GM23338 (cell line): ENCODE results near the gene CDKAL1. TPM values are rescaled to one million over a fixed set of nuclear protein-coding genes. Genes with fewer than 3 reads are reported as not detected.

ENCODE experiments used
- ATAC-seq: fragments of 200-7000 bp; cut with Tn5 transposase; 3 replicates; pipeline ENCODE4 v1.9.1; 2020
- DNase-seq: peaks from one replicate; pipeline ENCODE4 v3.0.0-alpha.2; 2015; ENCODE audit warnings: low spot score
- H2AFZ ChIP-seq: fragments of 200-600 bp; sonication (generic); 2 replicates; pipeline ENCODE4 v1.8.0; 2016; ENCODE audit warnings: antibody characterized with exemption, mild to moderate bottlenecking, moderate library complexity
- H3F3A ChIP-seq: fragments of 200-600 bp; sonication (generic); replicated peaks from 2 replicates; pipeline ENCODE4 v1.8.0; 2017; ENCODE audit warnings: antibody characterized with exemption, mixed run types, low read depth
- H3K27ac ChIP-seq: fragments of 200-600 bp; sonication (generic); 2 replicates; pipeline ENCODE4 v1.6.1; 2016; ENCODE audit warnings: low read depth
- H3K27me3 ChIP-seq: fragments of 200-600 bp; sonication (generic); 2 replicates; pipeline ENCODE4 v1.8.0; 2016; ENCODE audit warnings: mild to moderate bottlenecking, mixed run types, moderate library complexity; ENCODE audit not compliant: insufficient read depth
- H3K36me3 ChIP-seq: fragments of 200-600 bp; sonication (generic); 2 replicates; pipeline ENCODE4 v1.8.0; 2016; ENCODE audit warnings: mild to moderate bottlenecking; ENCODE audit not compliant: insufficient read depth
- H3K4me1 ChIP-seq: fragments of 200-600 bp; sonication (generic); 2 replicates; pipeline ENCODE4 v1.8.0; 2016; ENCODE audit warnings: mild to moderate bottlenecking, moderate library complexity; ENCODE audit not compliant: insufficient read depth
- H3K4me2 ChIP-seq: fragments of 200-600 bp; sonication (generic); 2 replicates; pipeline ENCODE4 v1.7.1; 2017; ENCODE audit warnings: mixed run types
- H3K4me3 ChIP-seq: fragments of 200-600 bp; sonication (generic); 2 replicates; pipeline ENCODE4 v1.6.1; 2016; ENCODE audit warnings: mixed run types
- H3K79me2 ChIP-seq: fragments of 200-600 bp; sonication (generic); replicated peaks from 2 replicates; pipeline ENCODE4 v1.8.0; 2017; ENCODE audit warnings: mild to moderate bottlenecking; ENCODE audit not compliant: insufficient read depth
- H3K9me2 ChIP-seq: fragments of 200-600 bp; sonication (generic); 2 replicates; pipeline ENCODE4 v1.8.0; 2017; ENCODE audit not compliant: insufficient read depth
- H4K20me1 ChIP-seq: fragments of 200-600 bp; sonication (generic); replicated peaks from 2 replicates; pipeline ENCODE4 v1.8.0; 2017; ENCODE audit warnings: mild to moderate bottlenecking; ENCODE audit not compliant: insufficient read depth
- H3K27ac Mint-ChIP-seq: 2 replicates; pipeline ENCODE4 v1.8.0; 2020; ENCODE audit warnings: inconsistent platforms, mild to moderate bottlenecking, moderate library complexity, mixed read lengths
- H3K27me3 Mint-ChIP-seq: 3 replicates; pipeline ENCODE4 v1.8.0; 2022; ENCODE audit warnings: low read depth, mild to moderate bottlenecking, moderate library complexity, mixed read lengths, inconsistent platforms; ENCODE audit not compliant: insufficient read depth, poor library complexity
- H3K36me3 Mint-ChIP-seq: 3 replicates; pipeline ENCODE4 v1.8.0; 2021; ENCODE audit warnings: low read depth, mild to moderate bottlenecking, inconsistent platforms, moderate library complexity, mixed read lengths
- H3K4me1 Mint-ChIP-seq: 3 replicates; pipeline ENCODE4 v1.8.0; 2020; ENCODE audit warnings: mild to moderate bottlenecking, inconsistent platforms, mixed read lengths
- H3K4me3 Mint-ChIP-seq: 3 replicates; pipeline ENCODE4 v1.8.0; 2021; ENCODE audit warnings: moderate library complexity, mild to moderate bottlenecking, inconsistent platforms, mixed read lengths
- H3K9me3 Mint-ChIP-seq: 3 replicates; pipeline ENCODE4 v1.8.0; 2020; ENCODE audit warnings: moderate library complexity, mild to moderate bottlenecking, inconsistent platforms, mixed read lengths
- CREB1 ChIP-seq: fragments of 250-450 bp; sonication (Bioruptor Pico); IDR thresholded peaks from 2 replicates; pipeline ENCODE4 v1.5.0; 2020; ENCODE audit warnings: low read depth, mild to moderate bottlenecking, moderate library complexity
- EZH2 ChIP-seq: fragments of 200-600 bp; sonication (generic); IDR thresholded peaks from one replicate; pipeline ENCODE4 v1.8.0; 2017; ENCODE audit warnings: antibody characterized with exemption, mild to moderate bottlenecking, low read depth; ENCODE audit not compliant: unreplicated experiment
- EZH2phosphoT487 ChIP-seq: fragments of 200-600 bp; sonication (generic); IDR thresholded peaks from one replicate; pipeline ENCODE4 v1.8.1; 2018; ENCODE audit warnings: antibody characterized with exemption; ENCODE audit not compliant: unreplicated experiment
- JUNB ChIP-seq: IDR thresholded peaks from one replicate; pipeline ENCODE4 v1.6.1; 2016; ENCODE audit warnings: antibody characterized with exemption; ENCODE audit not compliant: unreplicated experiment
- NANOG ChIP-seq: IDR thresholded peaks from 2 replicates; pipeline ENCODE4 v1.6.1; 2016; ENCODE audit warnings: antibody characterized with exemption, borderline replicate concordance
- POLR2AphosphoS5 ChIP-seq: IDR thresholded peaks from 2 replicates; pipeline ENCODE4 v1.6.1; 2016; ENCODE audit warnings: antibody characterized with exemption, low read depth
- ZNF331 ChIP-seq: fragments of 250-450 bp; sonication (Bioruptor Pico); IDR thresholded peaks from 2 replicates; pipeline ENCODE4 v1.5.0; 2020; ENCODE audit warnings: low read depth, mild to moderate bottlenecking, moderate library complexity
- polyA plus RNA-seq: library from polyadenylated mRNA; unstranded; fragments of >200 nt; fragmentation: Nextera tagmentation; extraction: Ambion mirVana; gene quantifications from 2 replicates; pipeline ENCODE4 v1.2.1, GENCODE V29; 2016
- total RNA-seq: library from RNA; depleted of rRNA; stranded (reverse); fragments of >200 nt; shearing (Covaris generic); gene quantifications from 2 replicates; pipeline ENCODE4 v1.2.3, GENCODE V29; 2014
- TF ChIP-seq, protein P1 (sequence below): fragments of 250-450 bp; sonication (Bioruptor Pico); IDR thresholded peaks from 2 replicates; pipeline ENCODE4 v1.5.0; 2020; ENCODE audit warnings: mild to moderate bottlenecking, moderate library complexity
- TF ChIP-seq, protein P2 (sequence below), 2 experiments: fragments of 200-600 bp in 1 of 2; sonication (generic) in 1 of 2; conservative IDR thresholded peaks; 2 replicates each; pipeline versions ENCODE4 v1.5.1 to v1.6.1; 2016 to 2017; ENCODE audit warnings: antibody characterized with exemption in 2 of 2, low read depth in 2 of 2, mild to moderate bottlenecking in 2 of 2, moderate library complexity in 1 of 2

CDKAL1 gene
- total and polyA plus RNA-seq, 2 experiments from 2014 or later: 17.8 to 35.0 TPM

DNA sequence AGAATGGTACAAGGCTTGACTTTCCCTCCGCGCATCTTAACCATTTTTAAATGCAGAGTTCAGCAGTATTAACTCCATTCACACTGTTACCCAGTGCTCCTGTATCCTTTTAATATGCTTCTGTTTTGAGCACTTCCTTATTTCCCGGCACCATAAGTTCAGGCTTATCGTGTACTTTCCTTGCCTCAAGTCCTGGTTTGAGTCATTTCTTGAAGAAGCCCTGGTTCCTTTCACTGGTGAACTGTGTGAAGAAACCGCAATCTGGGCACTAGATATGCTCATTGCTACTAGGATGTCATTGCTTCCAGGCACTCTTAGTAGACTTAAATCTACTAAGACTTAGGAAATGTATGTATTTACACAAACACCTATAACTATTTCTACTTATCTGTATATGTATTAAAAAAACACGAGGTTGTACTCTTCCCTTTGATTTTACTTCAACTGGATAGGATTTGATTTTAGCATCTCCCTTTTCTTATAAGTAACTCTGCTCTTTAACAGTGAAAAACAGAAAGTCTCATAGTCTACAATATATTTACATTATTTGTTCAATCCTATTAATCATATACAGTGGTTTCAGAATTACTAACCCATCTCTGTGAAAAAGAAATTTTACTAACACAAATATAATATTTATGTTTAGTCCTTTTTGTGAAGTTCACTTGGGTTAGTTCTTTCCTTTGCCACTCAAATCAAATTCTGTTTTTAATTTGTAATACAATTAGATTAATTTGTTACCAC lies 135.5 kb downstream of the CDKAL1 start (continued):
- TF ChIP-seq, protein P1, sequence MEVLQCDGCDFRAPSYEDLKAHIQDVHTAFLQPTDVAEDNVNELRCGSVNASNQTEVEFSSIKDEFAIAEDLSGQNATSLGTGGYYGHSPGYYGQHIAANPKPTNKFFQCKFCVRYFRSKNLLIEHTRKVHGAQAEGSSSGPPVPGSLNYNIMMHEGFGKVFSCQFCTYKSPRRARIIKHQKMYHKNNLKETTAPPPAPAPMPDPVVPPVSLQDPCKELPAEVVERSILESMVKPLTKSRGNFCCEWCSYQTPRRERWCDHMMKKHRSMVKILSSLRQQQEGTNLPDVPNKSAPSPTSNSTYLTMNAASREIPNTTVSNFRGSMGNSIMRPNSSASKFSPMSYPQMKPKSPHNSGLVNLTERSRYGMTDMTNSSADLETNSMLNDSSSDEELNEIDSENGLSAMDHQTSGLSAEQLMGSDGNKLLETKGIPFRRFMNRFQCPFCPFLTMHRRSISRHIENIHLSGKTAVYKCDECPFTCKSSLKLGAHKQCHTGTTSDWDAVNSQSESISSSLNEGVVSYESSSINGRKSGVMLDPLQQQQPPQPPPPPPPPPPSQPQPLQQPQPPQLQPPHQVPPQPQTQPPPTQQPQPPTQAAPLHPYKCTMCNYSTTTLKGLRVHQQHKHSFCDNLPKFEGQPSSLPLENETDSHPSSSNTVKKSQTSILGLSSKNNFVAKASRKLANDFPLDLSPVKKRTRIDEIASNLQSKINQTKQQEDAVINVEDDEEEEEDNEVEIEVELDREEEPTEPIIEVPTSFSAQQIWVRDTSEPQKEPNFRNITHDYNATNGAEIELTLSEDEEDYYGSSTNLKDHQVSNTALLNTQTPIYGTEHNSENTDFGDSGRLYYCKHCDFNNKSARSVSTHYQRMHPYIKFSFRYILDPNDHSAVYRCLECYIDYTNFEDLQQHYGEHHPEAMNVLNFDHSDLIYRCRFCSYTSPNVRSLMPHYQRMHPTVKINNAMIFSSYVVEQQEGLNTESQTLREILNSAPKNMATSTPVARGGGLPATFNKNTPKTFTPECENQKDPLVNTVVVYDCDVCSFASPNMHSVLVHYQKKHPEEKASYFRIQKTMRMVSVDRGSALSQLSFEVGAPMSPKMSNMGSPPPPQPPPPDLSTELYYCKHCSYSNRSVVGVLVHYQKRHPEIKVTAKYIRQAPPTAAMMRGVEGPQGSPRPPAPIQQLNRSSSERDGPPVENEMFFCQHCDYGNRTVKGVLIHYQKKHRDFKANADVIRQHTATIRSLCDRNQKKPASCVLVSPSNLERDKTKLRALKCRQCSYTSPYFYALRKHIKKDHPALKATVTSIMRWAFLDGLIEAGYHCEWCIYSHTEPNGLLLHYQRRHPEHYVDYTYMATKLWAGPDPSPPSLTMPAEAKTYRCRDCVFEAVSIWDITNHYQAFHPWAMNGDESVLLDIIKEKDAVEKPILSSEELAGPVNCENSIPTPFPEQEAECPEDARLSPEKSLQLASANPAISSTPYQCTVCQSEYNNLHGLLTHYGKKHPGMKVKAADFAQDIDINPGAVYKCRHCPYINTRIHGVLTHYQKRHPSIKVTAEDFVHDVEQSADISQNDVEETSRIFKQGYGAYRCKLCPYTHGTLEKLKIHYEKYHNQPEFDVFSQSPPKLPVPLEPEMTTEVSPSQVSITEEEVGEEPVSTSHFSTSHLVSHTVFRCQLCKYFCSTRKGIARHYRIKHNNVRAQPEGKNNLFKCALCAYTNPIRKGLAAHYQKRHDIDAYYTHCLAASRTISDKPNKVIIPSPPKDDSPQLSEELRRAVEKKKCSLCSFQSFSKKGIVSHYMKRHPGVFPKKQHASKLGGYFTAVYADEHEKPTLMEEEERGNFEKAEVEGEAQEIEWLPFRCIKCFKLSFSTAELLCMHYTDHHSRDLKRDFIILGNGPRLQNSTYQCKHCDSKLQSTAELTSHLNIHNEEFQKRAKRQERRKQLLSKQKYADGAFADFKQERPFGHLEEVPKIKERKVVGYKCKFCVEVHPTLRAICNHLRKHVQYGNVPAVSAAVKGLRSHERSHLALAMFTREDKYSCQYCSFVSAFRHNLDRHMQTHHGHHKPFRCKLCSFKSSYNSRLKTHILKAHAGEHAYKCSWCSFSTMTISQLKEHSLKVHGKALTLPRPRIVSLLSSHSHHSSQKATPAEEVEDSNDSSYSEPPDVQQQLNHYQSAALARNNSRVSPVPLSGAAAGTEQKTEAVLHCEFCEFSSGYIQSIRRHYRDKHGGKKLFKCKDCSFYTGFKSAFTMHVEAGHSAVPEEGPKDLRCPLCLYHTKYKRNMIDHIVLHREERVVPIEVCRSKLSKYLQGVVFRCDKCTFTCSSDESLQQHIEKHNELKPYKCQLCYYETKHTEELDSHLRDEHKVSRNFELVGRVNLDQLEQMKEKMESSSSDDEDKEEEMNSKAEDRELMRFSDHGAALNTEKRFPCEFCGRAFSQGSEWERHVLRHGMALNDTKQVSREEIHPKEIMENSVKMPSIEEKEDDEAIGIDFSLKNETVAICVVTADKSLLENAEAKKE: no peak
- no peak for TF ChIP-seq JUNB
- no peak for TF ChIP-seq EZH2
- TF ChIP-seq CREB1 (CRISPR knock-in tag): no peak
- TF ChIP-seq, protein P2, sequence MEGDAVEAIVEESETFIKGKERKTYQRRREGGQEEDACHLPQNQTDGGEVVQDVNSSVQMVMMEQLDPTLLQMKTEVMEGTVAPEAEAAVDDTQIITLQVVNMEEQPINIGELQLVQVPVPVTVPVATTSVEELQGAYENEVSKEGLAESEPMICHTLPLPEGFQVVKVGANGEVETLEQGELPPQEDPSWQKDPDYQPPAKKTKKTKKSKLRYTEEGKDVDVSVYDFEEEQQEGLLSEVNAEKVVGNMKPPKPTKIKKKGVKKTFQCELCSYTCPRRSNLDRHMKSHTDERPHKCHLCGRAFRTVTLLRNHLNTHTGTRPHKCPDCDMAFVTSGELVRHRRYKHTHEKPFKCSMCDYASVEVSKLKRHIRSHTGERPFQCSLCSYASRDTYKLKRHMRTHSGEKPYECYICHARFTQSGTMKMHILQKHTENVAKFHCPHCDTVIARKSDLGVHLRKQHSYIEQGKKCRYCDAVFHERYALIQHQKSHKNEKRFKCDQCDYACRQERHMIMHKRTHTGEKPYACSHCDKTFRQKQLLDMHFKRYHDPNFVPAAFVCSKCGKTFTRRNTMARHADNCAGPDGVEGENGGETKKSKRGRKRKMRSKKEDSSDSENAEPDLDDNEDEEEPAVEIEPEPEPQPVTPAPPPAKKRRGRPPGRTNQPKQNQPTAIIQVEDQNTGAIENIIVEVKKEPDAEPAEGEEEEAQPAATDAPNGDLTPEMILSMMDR (conservative IDR thresholded peaks at IDR 0.05; ENCODE audit: low read depth in 2 of 2): no peak

DNA sequence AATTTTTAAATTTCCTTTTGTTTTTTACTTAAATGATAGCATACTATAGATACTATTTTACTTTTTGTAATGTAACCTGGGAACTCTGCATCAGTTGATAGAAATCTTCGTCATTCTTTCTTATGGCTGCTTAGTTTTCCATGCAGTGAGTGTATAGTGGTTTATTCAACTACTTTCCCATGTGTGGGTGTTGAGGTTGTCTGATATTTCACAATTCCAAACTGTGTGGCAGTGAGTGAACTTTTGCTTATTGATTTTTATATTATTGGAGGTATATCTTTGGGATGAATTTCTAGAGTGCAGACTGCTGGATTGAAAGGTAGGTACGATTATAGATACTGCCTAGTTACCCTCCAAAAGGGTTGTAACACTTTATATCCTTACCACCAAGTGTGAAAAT lies 136.5 kb downstream of the CDKAL1 start:
- no peak for TF ChIP-seq CREB1 (CRISPR knock-in tag)
- TF ChIP-seq ZNF331 (CRISPR knock-in tag): no peak
- TF ChIP-seq NANOG: no peak
- no peak for TF ChIP-seq EZH2phosphoT487
- TF ChIP-seq POLR2AphosphoS5: no peak
- Histone ChIP-seq H3K27me3 (no peaks in the 10 kb centered on the region), H3K4me3 (no peak overlapping the region), H3K4me2 (no peak overlapping the region), H3K36me3 (no peaks in the 10 kb centered on the region), H3K4me1 (peaks cover 18% of the 10 kb centered on the region), H3K9me2 (no peaks in the 10 kb centered on the region; the same call in 1 of the 2 replicates), H3K27ac (no peak overlapping the region), H3F3A (no peaks in the 10 kb centered on the region), H2AFZ (no peak overlapping the region), H4K20me1 (no peaks in the 10 kb centered on the region), H3K79me2 (peaks cover 5% of the 10 kb centered on the region)
- H3K36me3 Mint-ChIP-seq: no peaks in the 10 kb centered on the region
- no peak for DNase-seq
- no peaks in the 10 kb centered on the region for H3K9me3 Mint-ChIP-seq
- no peaks in the 10 kb centered on the region for H3K27me3 Mint-ChIP-seq
- no peak for ATAC-seq
- no peak overlapping the region for H3K27ac Mint-ChIP-seq
- peaks cover 16% of the 10 kb centered on the region; the same call in 2 of the 3 replicates for H3K4me1 Mint-ChIP-seq
- no peak overlapping the region for H3K4me3 Mint-ChIP-seq
